Measurements from ENCODE around the gene NOP53. TPM values are rescaled to one million over a fixed set of nuclear protein-coding genes. Genes with fewer than 3 reads are reported as not detected.

Gene NOP53
- 248 to 294 TPM (median 261 TPM) in 5 replicates for total RNA-seq (2022; extraction: Qiagen RNA extraction; ENCODE audit: low read depth)

DNA sequence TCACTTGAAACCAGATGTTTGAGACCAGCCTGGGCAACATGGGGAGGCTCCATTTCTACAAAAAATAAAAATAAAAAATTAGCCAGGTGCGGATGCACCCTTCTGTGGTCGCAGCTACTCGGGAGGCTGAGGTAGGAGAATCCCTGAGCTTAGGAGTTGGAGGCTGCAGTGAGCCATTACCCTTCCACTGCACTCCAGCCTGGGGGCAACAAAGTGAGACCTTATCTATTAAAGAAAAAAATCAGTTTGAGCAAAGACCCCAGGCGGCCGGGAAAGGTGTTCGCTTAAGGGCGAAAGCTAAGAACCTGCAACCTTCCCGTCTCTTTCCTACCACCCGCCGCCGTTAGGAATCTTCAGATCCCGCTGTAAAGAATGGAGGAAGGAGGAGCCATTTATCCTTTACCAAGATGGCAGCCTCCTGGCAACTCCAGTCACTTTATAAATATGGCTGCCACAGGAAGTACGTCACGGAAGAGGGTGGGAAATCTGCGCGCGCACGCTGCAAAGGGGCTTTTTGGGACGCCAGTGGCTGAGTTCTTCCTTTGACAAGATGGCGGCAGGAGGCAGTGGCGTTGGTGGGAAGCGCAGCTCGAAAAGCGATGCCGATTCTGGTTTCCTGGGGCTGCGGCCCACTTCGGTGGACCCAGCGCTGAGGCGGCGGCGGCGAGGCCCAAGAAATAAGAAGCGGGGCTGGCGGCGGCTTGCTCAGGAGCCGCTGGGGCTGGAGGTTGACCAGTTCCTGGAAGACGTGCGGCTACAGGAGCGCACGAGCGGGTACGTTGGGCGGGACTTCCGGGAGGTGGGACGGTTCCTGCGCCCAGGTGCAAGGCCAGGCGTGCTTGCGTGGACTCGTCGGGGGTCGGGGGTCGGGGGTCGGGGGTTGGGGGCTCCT lies at the start of gene NOP53:
TSS of gene NOP53 (plus strand) at position 537 of the 892 bp plus-strand sequence. CDS start at position 551, 14 bp downstream.

DNA sequence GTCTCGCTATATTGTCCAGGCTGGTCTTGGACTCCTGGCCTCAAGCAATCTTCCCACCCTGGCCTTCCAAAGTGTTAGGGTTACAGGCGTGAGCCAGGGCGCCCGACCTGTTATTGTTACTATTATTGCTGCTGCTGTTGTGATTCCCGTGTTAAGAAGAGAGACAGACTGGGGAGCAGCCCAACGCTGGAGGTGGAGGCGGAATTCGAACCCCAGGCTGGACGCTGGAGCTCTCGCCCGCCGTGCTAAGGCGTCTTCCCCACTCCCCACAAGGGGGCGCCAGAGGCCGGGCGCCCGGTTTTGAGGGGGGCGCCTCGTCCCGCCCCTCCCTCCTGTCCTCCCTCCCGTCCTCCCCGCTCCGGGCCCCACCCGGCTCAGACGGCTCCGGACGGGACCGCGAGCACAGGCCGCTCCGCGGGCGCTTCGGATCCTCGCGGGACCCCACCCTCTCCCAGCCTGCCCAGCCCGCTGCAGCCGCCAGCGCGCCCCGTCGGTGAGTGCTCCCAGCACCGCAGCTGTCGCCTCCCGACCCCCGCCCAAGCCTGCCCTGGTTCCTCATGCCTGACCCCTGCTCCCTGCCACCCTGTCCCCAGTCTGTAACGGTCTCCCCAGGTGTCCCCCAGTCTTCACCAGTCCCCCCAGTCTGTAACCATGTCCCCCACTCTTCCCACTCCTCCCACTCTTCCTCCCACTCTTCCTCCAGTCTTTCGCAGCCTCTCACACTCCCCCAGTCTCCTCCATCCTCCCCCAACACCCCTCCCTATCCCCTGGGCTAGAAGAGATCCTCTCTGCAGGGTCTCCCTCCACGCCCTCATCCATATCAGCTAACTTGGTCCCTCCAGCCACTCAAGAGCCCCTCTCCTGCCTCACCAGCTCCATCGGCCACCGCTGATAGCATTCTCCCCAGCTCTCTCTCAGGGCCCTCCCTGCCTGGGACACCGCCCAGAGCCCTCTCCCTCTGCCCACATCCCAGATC lies 32.0 kb upstream of the NOP53 start, which contains the start of gene EHD2:
TSS of gene EHD2 (plus strand) at position 377 of the 976 bp plus-strand sequence. CDS start 3,191 bp downstream, outside the sequence.

DNA sequence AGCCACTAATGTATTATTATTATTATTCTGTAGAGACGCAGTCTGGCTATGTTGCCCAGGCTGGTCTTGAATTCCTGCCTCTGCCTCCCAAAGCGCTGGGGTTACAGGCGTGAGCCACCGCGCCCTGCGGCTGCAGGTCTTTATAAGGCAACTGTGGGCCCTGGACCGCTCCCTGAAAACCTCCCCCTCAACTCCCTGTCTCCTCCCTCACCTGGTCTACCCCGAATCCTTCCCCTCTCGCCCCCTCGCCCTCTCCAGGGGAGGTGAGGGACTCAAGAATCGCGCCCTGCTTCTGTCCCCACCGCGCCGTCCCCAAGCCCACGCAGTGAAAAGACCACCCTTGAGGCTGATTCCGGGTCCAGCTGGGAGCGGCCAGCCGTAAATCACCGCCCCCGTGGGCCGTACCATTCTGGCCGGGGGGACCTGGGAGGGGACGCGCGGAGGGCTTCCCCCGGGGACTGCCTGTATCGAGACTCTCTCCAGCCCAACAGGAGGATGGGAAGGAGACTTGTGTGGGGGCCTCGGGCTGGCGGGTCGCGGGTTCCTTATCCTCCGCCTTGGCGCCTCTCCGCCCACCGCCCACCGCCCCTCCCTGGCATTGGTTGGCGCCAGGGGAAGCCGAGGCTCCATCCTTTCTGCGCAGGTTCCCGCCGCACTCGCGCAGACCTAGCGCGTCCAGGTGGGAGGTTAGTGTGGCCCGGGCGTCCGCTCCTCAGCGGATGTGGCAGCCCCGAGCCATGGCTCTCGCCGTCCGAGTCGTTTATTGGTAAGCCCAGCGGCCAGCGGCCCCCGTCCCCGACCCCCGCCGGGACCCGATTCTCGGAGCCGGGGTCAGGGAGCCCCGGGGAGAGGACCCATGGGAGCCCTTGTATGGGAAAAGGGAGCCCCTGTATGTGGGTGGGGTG lies 33.0 kb downstream of the NOP53 start, which contains the start of gene SELENOW:
TSS of gene SELENOW (plus strand) at position 655 of the 905 bp plus-strand sequence. CDS start at position 738, 83 bp downstream.

DNA sequence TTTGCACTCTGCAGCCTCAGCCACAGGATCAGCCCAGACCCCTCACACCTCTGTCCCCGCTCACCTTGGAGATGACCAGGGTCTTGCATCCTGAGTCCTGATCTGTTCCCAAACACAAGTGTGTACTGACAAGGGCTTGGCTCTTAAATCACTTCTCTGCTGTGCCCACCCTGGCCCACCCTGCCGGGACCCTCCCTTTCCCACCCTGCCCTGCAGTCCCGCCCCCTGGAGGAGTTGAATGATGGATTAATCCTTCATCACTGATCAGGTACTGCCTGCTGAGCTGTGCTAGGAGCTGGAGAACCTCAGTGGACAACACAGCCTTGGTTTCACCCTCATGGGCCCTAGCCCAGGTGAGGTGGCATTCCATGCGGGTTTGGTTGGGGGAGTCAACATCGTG lies 59.1 kb downstream of the NOP53 start, which contains the start of gene TPRX1:
TSS of gene TPRX1 (minus strand) at position 101 of the 400 bp plus-strand sequence. CDS start at position 89, 12 bp downstream.

Other genes with a start within 250 kb of the NOP53 start
- 79.9 to 112 TPM (median 91.8 TPM) in 5 replicates for gene NAPA, start 230.5 kb upstream of the NOP53 start, total RNA-seq (2022; extraction: Qiagen RNA extraction; ENCODE audit: low read depth)
- not detected in 5 replicates for gene ZNF541, start 172.4 kb upstream of the NOP53 start, total RNA-seq (2022; extraction: Qiagen RNA extraction; ENCODE audit: low read depth)
- 10.4 to 16.1 TPM (median 13.6 TPM) in 5 replicates for gene BICRA, start 136.4 kb upstream of the NOP53 start, total RNA-seq (2022; extraction: Qiagen RNA extraction; ENCODE audit: low read depth)
- 107 to 145 TPM (median 121 TPM) in 5 replicates for gene EHD2, start 32.1 kb upstream of the NOP53 start, total RNA-seq (2022; extraction: Qiagen RNA extraction; ENCODE audit: low read depth)
- gene SELENOW, start 33.2 kb downstream of the NOP53 start, total RNA-seq (2022; extraction: Qiagen RNA extraction; ENCODE audit: low read depth), result 88.7 to 160 TPM (median 151 TPM) in 5 replicates
- not detected in 5 replicates for gene TPRX1, start 59.0 kb downstream of the NOP53 start, total RNA-seq (2022; extraction: Qiagen RNA extraction; ENCODE audit: low read depth)
- gene CRX, start 76.4 kb downstream of the NOP53 start, total RNA-seq (2022; extraction: Qiagen RNA extraction; ENCODE audit: low read depth), result not detected in 5 replicates
- not detected in 5 replicates for gene TPRX2, start 113.7 kb downstream of the NOP53 start, total RNA-seq (2022; extraction: Qiagen RNA extraction; ENCODE audit: low read depth)
- gene SULT2A1, start 140.8 kb downstream of the NOP53 start, total RNA-seq (2022; extraction: Qiagen RNA extraction; ENCODE audit: low read depth), result not detected in 5 replicates
- not detected in 5 replicates for gene BSPH1, start 246.6 kb downstream of the NOP53 start, total RNA-seq (2022; extraction: Qiagen RNA extraction; ENCODE audit: low read depth)
- gene ELSPBP1, start 249.1 kb downstream of the NOP53 start, total RNA-seq (2022; extraction: Qiagen RNA extraction; ENCODE audit: low read depth), result not detected in 5 replicates